Stimulated activated CD8-positive, alpha-beta memory T cell treated with anti-CD3 and anti-CD28 coated beads, Interleukin-7, amount 100 ng/mL, for 4 hours (primary cell): ENCODE results near the gene F9.
"Not testable (repeated sequence)": the region's sequence is repeated elsewhere in the genome, so short reads cannot be mapped to it uniquely, and the experiment has no call there.

Source experiments
- DNase-seq, 2 donors: peaks; one replicate each; pipeline ENCODE4 v3.0.0-alpha.2; 2020; ENCODE audit warnings: low read depth in 2 of 2

F9 gene

GRCh38 chrX:139530550-139530949 lies at the start of gene F9:
F9 (plus strand) TSS chrX:139530739; CDS start chrX:139530765, 26 bp downstream.
- DNase-seq, result no peak

DNA sequence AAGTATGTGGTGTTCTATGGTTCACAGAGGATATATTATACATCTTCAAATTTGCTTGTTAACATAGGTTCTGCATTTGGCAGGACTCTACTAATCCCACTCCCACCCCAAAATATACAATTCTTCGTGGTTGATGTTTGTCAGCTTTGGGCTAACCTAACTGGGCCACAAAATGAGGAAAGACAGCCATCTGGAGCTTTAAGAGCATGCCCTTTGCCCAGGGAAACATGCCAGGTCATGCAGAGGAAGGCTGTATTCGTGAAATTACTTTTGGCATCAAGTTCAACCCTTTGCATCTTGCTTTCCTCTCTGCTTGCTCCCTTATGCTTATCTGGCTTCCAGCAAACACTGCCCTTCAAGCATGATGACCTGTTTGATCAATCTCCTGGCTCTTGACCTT lies 46.8 kb upstream of the F9 start:
- DNase-seq, result no peak

- DNase-seq, result no peak
These were observed 45.9 kb upstream of the F9 start for GRCh38 chrX:139484591-139484990.

DNA sequence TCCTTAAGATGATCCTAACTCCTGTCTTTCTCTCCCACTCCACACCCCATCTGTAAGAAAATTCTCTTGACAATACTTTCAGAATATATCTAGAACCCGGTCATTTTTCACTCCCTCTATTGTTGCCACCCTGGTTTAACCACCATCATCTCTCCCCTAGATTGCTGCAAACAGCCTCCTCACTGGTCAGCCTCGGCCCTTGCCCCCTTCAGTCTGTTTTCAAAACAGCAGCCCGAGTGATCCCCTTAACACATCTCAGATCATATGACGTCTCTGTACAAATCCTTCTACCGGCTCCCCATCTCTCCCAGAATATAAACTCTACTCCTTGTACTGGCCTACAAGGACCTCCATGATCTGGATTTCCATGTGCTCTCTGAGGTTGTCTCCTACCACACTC lies 35.2 kb upstream of the F9 start:
- no peak for DNase-seq

- no peak for DNase-seq
These were observed 24.2 kb upstream of the F9 start for GRCh38 chrX:139506333-139506732.

DNA sequence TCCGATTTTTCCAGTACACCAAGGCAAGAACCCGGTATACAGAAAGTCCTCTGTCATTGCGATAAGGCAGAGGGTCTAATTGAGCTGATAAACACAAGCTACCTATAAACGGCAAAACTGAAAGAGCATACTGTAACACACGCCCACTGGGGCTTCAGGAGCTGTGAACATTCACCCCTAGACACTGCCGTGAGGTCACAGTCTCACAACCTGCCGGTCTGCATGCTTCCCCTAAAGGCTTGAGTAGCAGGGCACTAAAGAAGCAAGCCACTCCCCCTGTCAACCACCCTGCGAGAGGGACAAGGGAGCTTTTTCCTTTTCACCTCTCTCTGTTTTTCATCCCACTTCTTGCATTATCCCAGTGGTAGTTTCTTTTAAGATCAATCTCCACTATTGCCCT lies 22.4 kb upstream of the F9 start:
- DNase-seq, result no peak

DNA sequence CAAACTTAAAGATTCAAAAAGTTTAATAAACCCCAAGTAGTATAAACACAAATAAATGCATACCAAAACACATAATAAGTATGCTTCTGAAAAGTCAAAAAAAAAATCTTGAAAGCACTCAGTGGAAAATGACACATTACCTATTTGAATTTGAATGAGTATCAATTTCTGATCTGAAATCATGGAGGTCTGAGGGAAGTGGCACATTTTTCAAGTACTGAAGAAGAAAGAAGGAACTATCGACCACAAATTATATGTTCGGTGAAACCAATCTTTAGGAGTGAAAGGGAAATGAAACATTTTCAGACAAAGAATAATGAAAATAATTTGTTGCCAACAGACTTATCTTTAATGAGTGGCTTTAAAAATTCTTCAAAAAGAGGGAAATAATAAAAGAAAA lies 12.1 kb upstream of the F9 start:
- no peak for DNase-seq

- DNase-seq, result not testable (repeated sequence)
These were observed 1.7 kb upstream of the F9 start for GRCh38 chrX:139528829-139529228.

DNA sequence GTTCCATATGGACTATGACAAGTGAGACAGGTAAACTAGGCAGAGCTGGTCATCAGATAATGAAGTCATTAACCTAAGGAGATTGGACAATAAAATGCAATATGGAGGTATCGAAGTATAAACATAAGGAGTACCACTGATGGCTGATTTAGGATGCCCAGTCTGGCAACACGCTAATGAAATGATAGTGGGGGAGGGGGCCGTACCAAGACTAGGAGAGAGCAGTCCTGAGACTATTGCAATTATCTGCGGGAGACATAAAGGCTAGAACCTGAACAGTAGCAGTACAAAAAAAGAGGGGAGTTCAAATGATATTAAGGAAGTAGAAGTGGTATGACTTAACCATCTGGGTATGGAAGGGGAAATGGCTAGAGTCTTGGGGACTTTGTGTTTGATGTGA lies 2.3 kb downstream of the F9 start:
- no peak for DNase-seq

DNA sequence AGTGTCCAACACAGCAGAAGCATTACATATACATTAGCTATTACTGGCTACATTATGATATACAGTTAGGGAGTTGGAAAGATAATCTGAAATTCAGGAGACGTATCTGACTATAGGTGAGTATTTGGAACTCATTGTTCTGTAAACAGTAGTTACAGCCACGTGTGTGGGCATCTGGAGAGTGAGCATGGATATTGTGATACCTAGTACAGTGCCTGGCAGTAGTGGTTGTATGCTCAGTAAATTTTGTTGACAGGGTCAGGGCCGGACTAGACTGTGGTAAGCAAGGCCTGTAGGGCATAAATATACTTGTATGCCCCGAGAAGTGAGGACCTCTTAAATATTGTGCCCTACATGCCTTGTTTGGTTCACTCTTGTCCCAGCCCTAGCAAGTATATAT lies 2.9 kb downstream of the F9 start:
- DNase-seq, result no peak

- no peak for DNase-seq
These were observed 8.6 kb downstream of the F9 start for GRCh38 chrX:139538907-139539790.

DNA sequence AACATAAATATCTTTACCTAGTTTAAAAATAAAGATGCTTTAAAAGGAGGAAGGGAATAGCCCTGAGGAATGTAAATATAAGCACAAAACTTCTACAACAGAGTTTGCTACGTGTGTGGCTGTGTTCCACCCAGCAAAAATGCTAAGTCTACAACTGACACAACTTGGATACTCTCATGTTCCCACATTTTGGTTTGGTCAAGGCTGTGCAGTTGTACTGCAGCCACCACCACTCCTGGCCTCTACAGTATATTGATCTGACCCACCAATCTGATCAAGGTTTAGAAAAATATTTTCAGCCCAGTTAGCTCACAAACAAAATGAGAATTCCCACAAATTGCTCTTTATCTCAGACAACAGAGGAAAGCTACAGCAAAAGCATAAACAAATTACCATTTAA lies 12.1 kb downstream of the F9 start:
- DNase-seq, result no peak

DNA sequence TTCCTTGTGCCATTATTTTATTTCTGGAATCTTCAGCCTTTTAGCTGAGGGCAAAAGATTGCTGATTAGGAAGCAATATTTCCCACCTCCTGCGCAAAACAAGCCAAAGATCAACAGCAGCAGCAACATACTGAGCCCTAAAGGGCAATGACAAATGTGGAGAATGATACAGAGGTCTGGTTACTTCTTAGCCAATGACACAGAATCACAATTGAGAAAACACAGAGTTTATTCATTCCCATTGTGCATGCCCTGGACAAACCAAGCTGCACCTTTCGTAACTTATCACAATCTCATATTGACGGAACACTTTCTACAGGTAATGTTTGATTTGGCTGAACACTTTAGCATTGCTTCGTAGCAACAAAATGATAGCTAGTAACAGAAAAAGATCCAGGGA lies 13.4 kb downstream of the F9 start:
- no peak for DNase-seq

DNA sequence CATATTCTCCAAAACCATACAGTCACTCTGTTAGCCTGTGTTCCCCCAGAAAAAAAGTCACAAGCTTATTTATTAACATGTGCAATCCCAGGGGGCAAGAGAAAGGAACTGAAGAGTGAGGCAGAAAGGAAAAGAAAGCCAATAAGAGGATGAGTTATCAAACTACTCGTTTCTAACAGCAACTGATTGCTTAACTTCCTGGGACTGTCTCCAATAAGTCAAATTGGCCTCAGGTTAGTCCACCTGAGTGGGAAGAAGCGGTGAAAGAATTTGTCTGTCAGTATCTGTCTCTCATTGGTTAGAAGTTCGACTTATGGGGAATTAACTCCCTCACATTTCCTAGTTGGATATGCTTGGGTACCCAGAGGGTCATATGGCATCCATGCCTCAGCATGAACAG lies 14.1 kb downstream of the F9 start:
- DNase-seq, result no peak

DNA sequence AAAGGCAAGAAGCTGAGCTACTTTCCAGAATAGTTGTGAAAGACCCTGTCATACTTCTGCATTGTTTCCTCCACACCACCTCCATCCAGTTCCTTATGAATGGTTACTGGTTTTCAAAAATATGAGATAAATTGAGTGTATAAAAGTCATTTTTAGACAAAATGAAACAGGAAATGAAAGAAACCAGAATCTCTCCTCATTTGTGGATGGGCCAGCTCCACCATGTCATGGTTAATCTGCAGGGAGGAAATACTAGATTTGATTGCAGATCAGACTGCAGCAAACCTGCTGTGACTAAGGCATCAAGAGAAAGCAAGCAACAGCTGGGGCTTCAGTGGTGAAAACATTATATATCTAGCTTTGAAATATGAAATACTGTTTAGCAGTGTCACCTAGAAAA lies 23.8 kb downstream of the F9 start:
- DNase-seq, result no peak

GRCh38 chrX:139554991-139555675 lies 24.6 kb downstream of the F9 start:
- no peak for DNase-seq

- DNase-seq, result no peak
These were observed 29.0 kb downstream of the F9 start for GRCh38 chrX:139559383-139560042.

- no peak for DNase-seq
These were observed 29.7 kb downstream of the F9 start for GRCh38 chrX:139560221-139560620.

DNA sequence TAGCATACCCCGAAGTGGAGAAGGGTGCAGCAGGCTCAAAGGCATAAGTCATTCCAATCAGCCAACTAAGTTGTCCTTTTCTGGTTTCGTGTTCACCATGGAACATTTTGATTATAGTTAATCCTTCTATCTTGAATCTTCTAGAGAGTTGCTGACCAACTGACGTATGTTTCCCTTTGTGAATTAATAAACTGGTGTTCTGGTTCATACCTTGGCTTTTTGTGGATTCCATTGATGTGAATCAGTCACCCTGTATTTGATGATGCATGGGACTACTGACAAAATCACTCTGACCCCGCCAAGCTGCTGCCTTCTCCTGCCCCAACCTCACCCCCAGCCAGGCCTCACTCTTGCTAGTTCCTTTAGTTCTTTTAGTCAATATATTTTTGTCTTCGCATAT lies 32.7 kb downstream of the F9 start:
- no peak for DNase-seq

DNA sequence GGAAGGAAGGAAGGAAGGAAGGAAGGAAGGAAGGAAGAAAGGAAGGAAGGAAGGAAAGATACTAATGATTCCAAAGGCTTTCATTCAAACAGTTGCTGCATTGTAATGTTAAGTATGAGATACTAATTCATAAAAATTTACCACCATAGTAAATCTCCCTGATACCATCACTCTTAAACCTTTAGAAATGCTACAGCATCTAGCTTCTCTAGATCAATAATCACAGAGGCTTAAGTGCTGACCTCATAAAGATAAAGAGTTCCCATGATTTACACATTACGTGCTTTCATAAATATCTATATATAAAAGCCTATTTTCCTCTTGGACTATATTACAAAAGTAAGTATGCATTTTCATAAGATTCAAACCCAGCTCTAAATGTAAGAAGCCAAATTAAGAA lies 36.4 kb downstream of the F9 start:
- DNase-seq, result no peak

- DNase-seq, result no peak
These were observed 50.5 kb downstream of the F9 start for GRCh38 chrX:139581068-139581467.

- no peak for DNase-seq
These were observed 55.1 kb downstream of the F9 start for GRCh38 chrX:139585613-139586012.

DNA sequence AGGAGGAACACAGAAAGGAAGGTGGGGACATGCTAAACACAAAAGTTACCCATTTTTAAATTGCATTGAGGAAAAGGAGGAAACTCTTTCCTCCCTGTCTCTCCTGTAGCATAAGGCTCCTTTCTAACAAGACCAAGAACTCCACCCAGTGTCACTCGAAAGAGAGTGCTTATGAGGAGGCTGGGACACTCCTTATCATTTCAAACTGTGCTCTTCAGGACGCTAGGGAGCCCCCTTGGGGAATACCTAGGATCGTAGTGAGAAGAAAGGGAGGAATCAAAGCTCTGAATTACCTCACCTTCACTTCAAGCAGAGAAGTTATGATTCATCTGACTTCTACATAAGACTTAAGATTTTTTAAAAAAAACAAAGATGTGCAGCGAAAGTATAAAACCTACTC lies 65.5 kb downstream of the F9 start:
- no peak for DNase-seq
